ENCODE results near the gene BBS1.

DNA sequence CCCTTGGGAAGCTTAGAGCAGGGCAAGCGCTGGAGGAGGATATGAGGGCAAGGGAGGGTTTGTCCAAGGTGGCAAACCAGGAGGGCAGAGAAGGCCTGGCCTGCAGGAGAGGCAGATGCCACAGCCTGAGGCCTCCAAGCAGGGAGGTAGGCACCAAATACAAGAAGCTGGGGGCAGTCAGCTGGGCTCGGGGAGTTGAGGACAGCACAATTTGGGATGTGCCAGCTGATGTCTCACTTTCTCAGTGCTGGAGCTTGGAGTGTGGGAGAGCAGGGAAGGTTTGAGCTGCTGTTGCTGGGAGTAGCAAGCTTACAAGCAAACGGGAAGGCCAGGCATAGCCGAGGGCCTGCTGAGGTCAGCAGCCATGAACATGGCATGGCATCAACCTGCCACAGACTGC, 31.5 kb downstream of the BBS1 start:
- TF ChIP-seq, protein P1, sequence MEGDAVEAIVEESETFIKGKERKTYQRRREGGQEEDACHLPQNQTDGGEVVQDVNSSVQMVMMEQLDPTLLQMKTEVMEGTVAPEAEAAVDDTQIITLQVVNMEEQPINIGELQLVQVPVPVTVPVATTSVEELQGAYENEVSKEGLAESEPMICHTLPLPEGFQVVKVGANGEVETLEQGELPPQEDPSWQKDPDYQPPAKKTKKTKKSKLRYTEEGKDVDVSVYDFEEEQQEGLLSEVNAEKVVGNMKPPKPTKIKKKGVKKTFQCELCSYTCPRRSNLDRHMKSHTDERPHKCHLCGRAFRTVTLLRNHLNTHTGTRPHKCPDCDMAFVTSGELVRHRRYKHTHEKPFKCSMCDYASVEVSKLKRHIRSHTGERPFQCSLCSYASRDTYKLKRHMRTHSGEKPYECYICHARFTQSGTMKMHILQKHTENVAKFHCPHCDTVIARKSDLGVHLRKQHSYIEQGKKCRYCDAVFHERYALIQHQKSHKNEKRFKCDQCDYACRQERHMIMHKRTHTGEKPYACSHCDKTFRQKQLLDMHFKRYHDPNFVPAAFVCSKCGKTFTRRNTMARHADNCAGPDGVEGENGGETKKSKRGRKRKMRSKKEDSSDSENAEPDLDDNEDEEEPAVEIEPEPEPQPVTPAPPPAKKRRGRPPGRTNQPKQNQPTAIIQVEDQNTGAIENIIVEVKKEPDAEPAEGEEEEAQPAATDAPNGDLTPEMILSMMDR (IDR thresholded peaks at IDR 0.05): no peak
- TF ChIP-seq POLR2A (IDR thresholded peaks at IDR 0.05): no peak

Measured in body of pancreas (tissue), 4 donors.